ENCODE data around the gene MPHOSPH10.

Gene MPHOSPH10

GRCh38 chr2:71133603-71134002 lies 3.2 kb downstream of the MPHOSPH10 start:
- DNase-seq: no peak
- Histone ChIP-seq H3K9me3 (no peaks in the 10 kb centered on the region), H3K4me3 (ENCODE audit: low read depth, low read length) (no peak overlapping the region), H3K4me1 (no peaks in the 10 kb centered on the region), H3K27me3 (no peaks in the 10 kb centered on the region), H3K36me3 (peaks cover 8% of the 10 kb centered on the region; the same call in 1 of the 2 replicates)
- TF ChIP-seq CTCF (IDR thresholded peaks at IDR 0.05; ENCODE audit: low read depth, low read length): no peak

- no peak for DNase-seq
- TF ChIP-seq CTCF (IDR thresholded peaks at IDR 0.05; ENCODE audit: low read depth, low read length): no peak
- no peaks in the 10 kb centered on the region for H3K9me3 ChIP-seq
- H3K27me3 ChIP-seq: no peaks in the 10 kb centered on the region
- H3K36me3 ChIP-seq: peaks cover 21% of the 10 kb centered on the region
- H3K4me3 ChIP-seq (ENCODE audit: low read depth, low read length): no peak overlapping the region
- H3K4me1 ChIP-seq: no peaks in the 10 kb centered on the region
Measured at GRCh38 chr2:71136174-71136573, 5.7 kb downstream of the MPHOSPH10 start.

GRCh38 chr2:71143782-71144181 lies 13.3 kb downstream of the MPHOSPH10 start:
- Histone ChIP-seq H3K27me3 (no peaks in the 10 kb centered on the region), H3K36me3 (peaks cover 29% of the 10 kb centered on the region), H3K4me1 (no peaks in the 10 kb centered on the region), H3K9me3 (no peaks in the 10 kb centered on the region), H3K4me3 (ENCODE audit: low read depth, low read length) (no peak overlapping the region)
- TF ChIP-seq CTCF (IDR thresholded peaks at IDR 0.05; ENCODE audit: low read depth, low read length): no peak
- no peak for DNase-seq

GRCh38 chr2:71148506-71149063 lies 18.2 kb downstream of the MPHOSPH10 start:
- Histone ChIP-seq H3K4me1 (no peaks in the 10 kb centered on the region), H3K4me3 (ENCODE audit: low read depth, low read length) (no peak overlapping the region), H3K9me3 (no peaks in the 10 kb centered on the region), H3K36me3 (peaks cover 18% of the 10 kb centered on the region), H3K27me3 (no peaks in the 10 kb centered on the region)
- DNase-seq: no peak
- TF ChIP-seq CTCF (IDR thresholded peaks at IDR 0.05; ENCODE audit: low read depth, low read length): no peak

- peaks cover 9% of the 10 kb centered on the region for H3K36me3 ChIP-seq
- no peak for TF ChIP-seq CTCF (IDR thresholded peaks at IDR 0.05; ENCODE audit: low read depth, low read length)
Measured at GRCh38 chr2:71150082-71150816, 19.8 kb downstream of the MPHOSPH10 start.

GRCh38 chr2:71151620-71152019 lies 21.2 kb downstream of the MPHOSPH10 start:
- Histone ChIP-seq H3K27me3 (no peaks in the 10 kb centered on the region), H3K9me3 (no peaks in the 10 kb centered on the region), H3K4me1 (no peaks in the 10 kb centered on the region), H3K36me3 (0 out of 2 replicates have a peak, but pooled peaks cover 3% of the 10 kb centered on the region), H3K4me3 (ENCODE audit: low read depth, low read length) (no peak overlapping the region)
- no peak for TF ChIP-seq CTCF (IDR thresholded peaks at IDR 0.05; ENCODE audit: low read depth, low read length)
- DNase-seq: no peak

More at GRCh38 chr2:71150082-71150816, 19.8 kb downstream of the MPHOSPH10 start:
- no peaks in the 10 kb centered on the region for H3K27me3 ChIP-seq
- no peaks in the 10 kb centered on the region for H3K9me3 ChIP-seq
- no peak overlapping the region for H3K4me3 ChIP-seq (ENCODE audit: low read depth, low read length)
- DNase-seq: no peak
- no peaks in the 10 kb centered on the region for H3K4me1 ChIP-seq

Data from BE2C (cell line).